ENCODE results near the gene ARID1B.

The ARID1B gene

GRCh38 chr6:157215717-157216116, 438.5 kb downstream of the ARID1B start (continued):
- TF ChIP-seq ZBTB44 (tag by site-specific recombination; IDR thresholded peaks at IDR 0.05) (no peak), ZNF548 (tag by site-specific recombination; IDR thresholded peaks at IDR 0.05) (no peak), ZNF664 (tag by site-specific recombination; IDR thresholded peaks at IDR 0.05) (no peak), ZNF362 (tag by site-specific recombination; IDR thresholded peaks at IDR 0.05) (no peak), ZNF202 (tag by site-specific recombination; IDR thresholded peaks at IDR 0.05; ENCODE audit: borderline replicate concordance) (no peak), OVOL3 (tag by site-specific recombination; IDR thresholded peaks at IDR 0.05) (no peak), ZNF404 (tag by site-specific recombination; IDR thresholded peaks at IDR 0.05) (no peak), ZNF426 (tag by site-specific recombination; IDR thresholded peaks at IDR 0.05) (no peak)
- TF ChIP-seq, protein P1, sequence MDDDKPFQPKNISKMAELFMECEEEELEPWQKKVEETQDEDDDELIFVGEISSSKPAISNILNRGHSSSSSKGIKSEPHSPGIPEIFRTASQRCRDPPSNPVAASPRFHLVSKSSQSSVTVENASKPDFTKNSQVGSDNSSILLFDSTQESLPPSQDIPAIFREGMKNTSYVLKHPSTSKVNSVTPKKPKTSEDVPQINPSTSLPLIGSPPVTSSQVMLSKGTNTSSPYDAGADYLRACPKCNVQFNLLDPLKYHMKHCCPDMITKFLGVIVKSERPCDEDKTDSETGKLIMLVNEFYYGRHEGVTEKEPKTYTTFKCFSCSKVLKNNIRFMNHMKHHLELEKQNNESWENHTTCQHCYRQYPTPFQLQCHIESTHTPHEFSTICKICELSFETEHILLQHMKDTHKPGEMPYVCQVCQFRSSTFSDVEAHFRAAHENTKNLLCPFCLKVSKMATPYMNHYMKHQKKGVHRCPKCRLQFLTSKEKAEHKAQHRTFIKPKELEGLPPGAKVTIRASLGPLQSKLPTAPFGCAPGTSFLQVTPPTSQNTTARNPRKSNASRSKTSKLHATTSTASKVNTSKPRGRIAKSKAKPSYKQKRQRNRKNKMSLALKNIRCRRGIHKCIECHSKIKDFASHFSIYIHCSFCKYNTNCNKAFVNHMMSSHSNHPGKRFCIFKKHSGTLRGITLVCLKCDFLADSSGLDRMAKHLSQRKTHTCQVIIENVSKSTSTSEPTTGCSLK (tag by site-specific recombination; IDR thresholded peaks at IDR 0.05), result no peak
- TF ChIP-seq, protein P2, sequence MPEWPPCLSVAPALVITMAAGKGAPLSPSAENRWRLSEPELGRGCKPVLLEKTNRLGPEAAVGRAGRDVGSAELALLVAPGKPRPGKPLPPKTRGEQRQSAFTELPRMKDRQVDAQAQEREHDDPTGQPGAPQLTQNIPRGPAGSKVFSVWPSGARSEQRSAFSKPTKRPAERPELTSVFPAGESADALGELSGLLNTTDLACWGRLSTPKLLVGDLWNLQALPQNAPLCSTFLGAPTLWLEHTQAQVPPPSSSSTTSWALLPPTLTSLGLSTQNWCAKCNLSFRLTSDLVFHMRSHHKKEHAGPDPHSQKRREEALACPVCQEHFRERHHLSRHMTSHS (tag by site-specific recombination; IDR thresholded peaks at IDR 0.05), result no peak

- H3K36me3 ChIP-seq (ENCODE audit: control insufficient read depth in 2 of 2, insufficient read depth in 1 of 2, low read length in 2 of 2), result no peaks in the 10 kb centered on the region
- no peaks in the 10 kb centered on the region for H3K4me1 ChIP-seq (ENCODE audit: control insufficient read depth, insufficient read depth, low read length)
- H3K27ac ChIP-seq (ENCODE audit: extremely low read depth, low read depth, low read length), result no peak overlapping the region
- ChIA-PET CTCF (interaction anchor here (0.6 kb wide), 1 partner anchor 26 kb away, joined by 3 read pairs; no protein-coding TSS in a partner anchor), POLR2A (interaction anchor here (1.0 kb wide), 1 partner anchor 10 kb away, joined by 3 read pairs; no protein-coding TSS in a partner anchor)
- no peaks in the 10 kb centered on the region for H3K9me3 ChIP-seq (ENCODE audit: control insufficient read depth, insufficient read depth, low read depth, low read length)
- H3K4me3 ChIP-seq (ENCODE audit: low read depth, low read length), result no peak overlapping the region
- no peak for TF ChIP-seq HIC1 (tag by site-specific recombination; IDR thresholded peaks at IDR 0.05)
- TF ChIP-seq ZNF211 (tag by site-specific recombination; IDR thresholded peaks at IDR 0.05; ENCODE audit: low read depth), result no peak
- TF ChIP-seq ZNF223 (tag by site-specific recombination; IDR thresholded peaks at IDR 0.05), result no peak
- no peak for TF ChIP-seq ZNF629 (tag by site-specific recombination; IDR thresholded peaks at IDR 0.05)
- TF ChIP-seq ZNF558 (tag by site-specific recombination; IDR thresholded peaks at IDR 0.05), result no peak
- no peak for TF ChIP-seq ZNF350 (tag by site-specific recombination; IDR thresholded peaks at IDR 0.05)
- no peak for TF ChIP-seq ZNF626 (tag by site-specific recombination; IDR thresholded peaks at IDR 0.05)
- TF ChIP-seq ZFP3 (tag by site-specific recombination; IDR thresholded peaks at IDR 0.05; ENCODE audit: low read depth), result no peak
- TF ChIP-seq, protein P3, sequence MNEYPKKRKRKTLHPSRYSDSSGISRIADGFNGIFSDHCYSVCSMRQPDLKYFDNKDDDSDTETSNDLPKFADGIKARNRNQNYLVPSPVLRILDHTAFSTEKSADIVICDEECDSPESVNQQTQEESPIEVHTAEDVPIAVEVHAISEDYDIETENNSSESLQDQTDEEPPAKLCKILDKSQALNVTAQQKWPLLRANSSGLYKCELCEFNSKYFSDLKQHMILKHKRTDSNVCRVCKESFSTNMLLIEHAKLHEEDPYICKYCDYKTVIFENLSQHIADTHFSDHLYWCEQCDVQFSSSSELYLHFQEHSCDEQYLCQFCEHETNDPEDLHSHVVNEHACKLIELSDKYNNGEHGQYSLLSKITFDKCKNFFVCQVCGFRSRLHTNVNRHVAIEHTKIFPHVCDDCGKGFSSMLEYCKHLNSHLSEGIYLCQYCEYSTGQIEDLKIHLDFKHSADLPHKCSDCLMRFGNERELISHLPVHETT (tag by site-specific recombination; IDR thresholded peaks at IDR 0.05), result no peak
- TF ChIP-seq ZBTB44 (tag by site-specific recombination; IDR thresholded peaks at IDR 0.05), result no peak
- no peak for TF ChIP-seq GLI4 (tag by site-specific recombination; IDR thresholded peaks at IDR 0.05)
- no peak for TF ChIP-seq ZFP41 (tag by site-specific recombination; IDR thresholded peaks at IDR 0.05; ENCODE audit: borderline replicate concordance)
- TF ChIP-seq SCRT1 (tag by site-specific recombination; IDR thresholded peaks at IDR 0.05; ENCODE audit: borderline replicate concordance), result no peak
- no peak for TF ChIP-seq ZNF544 (tag by site-specific recombination; IDR thresholded peaks at IDR 0.05)
- no peak for TF ChIP-seq ZNF707 (tag by site-specific recombination; IDR thresholded peaks at IDR 0.05)
- no peak for TF ChIP-seq ZNF692 (tag by site-specific recombination; IDR thresholded peaks at IDR 0.05)
Measured at GRCh38 chr6:157216570-157216969, 439.4 kb downstream of the ARID1B start.

Data from HEK293 (cell line).